GM21723 (cell line): Measurements from ENCODE around the gene ABLIM1.

ENCODE experiments used
- ATAC-seq: cut with Tn5 transposase; IDR thresholded peaks from one replicate; pipeline ENCODE4 v1.9.1; 2021; ENCODE audit warnings: mild to moderate bottlenecking, moderate library complexity; ENCODE audit not compliant: unreplicated experiment

Gene ABLIM1

DNA sequence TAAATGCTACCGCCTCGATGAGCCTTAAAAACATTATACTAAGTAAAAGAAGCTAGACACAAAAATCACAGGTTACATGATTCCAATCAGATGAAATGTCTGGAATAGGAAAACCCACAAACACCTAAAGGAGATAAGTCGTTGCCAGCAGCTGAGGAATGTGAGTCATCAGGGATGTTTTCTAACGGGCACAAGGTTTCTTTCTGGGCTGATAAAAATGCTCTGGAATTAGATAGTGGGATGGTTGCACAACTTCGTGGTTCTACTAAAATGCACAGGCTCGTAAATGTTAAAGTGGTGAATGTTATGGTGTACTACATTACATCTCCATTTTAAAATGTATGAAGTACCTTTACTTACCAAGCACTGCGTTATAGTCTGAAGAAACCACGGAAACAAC lies 9.7 kb downstream of the ABLIM1 start:
- no peak for ATAC-seq

DNA sequence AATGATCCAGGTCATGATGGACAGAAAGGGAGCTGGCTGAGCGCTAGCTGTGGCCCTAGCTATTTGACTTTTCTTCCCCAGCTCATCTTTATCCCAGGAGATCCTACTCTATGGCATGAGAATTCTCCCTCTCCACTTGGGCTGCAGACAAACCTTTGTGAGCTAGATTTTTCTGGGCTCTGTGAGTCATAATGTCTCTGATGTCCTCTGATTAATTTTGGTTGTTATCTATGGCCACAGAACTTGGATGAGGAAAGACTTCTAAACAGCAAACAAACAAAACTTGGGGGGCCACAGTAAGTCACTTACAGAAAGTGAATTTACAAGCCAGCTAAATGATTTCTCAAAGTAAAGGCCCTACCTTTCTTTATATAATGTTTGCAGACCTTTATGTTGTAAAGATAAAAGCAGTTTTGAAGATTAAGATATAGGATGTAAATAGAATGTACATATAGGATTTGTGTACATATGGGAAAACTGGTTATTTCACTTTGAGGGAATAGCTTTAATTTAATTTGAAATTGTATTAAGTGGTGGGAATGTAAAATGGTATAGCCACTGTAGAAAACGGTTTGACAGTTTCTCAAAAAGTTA lies 10.4 kb downstream of the ABLIM1 start:
- ATAC-seq, result no peak

DNA sequence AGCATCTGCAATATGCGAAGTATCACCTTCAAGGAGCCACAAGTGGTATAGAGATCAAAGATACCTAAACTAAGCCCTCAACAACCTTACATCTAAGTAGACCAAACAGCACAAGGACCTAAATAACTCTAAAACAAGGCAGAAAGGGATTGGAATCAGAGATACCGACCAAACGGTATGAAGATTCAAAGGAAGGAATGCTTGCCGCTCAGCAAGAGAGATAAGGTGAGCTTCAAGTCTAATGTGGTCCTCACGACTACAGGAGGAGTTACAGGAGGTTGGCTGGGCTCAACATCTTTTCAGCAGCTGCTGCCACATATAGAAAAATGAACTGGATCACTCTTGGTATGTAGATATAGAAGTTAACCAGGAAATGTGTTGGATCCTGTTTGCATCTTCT lies 11.6 kb downstream of the ABLIM1 start:
- no peak for ATAC-seq

DNA sequence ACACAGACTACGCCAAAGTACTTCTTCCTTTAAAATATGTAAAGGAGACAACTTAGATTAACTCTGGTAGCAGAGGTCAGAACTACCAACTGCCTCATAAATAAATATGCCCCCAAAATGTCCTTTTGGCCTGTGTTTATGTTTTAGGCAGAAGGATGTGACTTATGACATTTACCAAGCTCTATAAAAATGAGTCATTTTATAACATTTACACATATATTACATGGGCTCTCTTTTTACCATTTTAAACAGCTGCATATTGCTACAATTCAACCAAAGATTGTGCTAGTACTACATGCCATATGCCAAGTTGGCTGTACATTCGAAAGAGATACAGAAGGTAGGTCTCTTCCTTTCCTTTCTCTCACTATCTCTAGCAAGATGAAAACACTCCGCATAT lies 12.4 kb downstream of the ABLIM1 start:
- ATAC-seq, result no peak

DNA sequence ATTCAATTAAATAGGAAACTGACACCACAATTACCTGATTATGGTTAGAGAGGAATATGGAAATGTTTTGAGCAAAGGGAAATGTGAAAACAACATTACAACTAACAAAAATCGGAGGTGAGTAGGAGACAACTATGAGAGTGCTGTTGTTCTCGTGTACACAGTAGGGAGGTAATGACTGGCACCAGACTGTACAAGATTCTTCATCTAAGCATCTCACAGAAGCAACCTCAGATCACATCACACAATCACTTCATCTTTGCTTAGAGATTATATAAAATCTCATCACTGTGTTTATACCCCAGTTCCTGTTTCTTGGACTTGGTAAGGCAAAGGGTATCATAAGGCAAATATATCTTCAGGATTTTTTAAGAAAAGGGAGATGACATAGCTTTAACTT lies 14.9 kb downstream of the ABLIM1 start:
- no peak for ATAC-seq

DNA sequence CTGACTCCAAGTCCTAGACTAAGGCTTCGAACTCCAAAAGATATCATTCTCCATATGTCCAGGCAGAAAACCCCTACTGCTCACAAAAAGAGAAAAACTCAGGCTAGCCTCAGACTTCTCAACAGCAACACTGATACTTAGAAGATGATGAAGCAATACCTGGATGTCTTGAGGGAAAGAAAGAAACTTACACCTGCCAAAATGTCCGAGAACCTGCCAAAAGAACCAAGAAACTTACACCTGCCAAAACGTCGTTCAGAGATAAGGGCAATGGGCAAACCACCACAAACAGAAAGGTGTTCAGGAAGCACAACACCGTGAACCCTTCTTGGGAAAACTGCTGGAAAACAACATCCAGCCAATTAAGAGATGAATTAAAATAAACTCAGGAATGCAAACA lies 15.3 kb downstream of the ABLIM1 start:
- no peak for ATAC-seq

DNA sequence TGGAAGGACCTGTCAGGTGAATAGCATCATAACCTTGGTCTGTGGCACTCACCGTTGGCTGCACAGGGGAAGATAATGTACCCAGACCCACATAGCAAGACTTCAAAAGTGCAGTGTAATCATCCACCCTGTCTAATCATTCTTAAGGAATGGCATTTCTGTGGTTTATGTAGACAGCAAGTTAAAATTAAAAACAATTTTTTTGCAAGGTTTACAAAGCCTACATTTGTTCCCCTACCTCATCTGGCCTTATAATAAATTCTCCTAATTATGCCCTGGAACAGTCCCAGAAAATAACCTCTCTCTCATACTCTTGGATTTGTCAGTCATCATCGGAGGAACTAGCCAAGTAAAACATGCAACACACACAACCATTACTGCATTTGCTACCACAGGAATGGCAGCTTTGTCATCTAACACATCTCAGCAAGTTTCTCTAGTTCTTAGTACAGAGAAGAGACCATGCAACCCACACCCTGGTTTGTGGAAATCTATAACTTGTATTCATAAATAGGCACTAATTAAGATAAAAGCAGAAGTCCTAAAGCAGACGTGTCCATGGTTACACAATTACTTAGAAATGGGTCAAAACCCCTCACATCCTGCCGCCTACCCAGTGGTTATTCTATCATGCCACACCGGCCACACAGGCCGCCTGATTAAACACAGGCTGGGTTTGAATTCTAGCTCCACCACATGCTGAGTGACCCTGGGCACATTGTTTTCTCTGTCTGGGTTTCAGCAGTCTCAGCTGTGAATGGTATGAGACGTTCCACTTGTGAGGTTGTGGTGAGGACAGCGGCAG lies 19.1 kb downstream of the ABLIM1 start:
- ATAC-seq, result no peak

DNA sequence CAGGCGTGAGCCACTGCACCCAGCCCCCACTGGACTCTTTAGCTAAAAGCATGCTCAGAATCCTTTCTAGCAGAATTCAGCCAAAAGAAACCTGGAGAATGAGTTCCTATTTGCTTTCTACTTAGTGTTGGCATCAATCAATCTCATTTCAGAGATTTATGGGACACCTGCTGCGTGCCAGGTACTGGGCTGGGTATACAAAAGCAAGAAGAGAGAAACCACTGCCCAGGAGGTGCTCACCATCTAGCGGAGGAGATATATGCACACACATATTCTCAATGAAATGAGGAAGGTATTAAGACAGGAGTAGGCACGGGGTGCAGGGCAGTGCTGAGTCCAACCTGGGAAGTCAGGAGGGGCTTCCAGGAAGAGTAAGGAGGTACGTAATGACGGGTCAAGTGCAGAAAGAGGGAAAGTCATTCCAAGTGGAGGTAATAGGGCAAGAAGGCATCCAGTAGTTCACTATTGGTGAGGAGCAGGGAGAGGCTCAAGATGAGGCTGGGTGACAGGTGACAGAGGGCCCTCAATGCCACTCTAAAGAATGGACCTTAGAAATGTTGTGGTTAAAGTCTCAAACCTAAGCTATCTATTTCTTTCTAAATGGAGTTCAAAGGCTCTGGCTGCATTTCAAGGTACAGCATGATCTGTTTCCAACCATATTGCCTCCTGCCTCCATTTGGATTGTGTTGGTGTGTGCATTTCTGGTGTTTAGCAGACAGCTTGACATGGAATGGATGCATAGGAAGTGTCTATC lies 22.1 kb downstream of the ABLIM1 start:
- no peak for ATAC-seq

DNA sequence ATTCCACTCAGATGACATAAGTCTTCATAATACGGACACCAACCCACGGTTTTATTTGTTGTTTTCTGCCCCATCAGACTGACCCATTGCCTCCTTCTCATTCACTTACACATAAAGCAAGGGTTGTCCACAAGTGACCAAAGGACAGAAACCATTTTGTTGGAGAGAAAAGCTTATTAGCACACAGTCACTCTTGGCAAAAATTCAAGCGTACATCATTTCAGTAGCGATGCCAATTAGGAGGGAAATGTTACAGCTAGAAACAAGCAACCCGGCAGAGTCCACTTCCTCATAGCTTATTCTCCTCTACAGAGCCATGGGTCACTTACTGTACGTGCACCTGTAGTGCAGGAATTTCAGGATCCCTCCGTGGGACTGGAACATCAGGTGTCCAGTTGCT lies 23.0 kb downstream of the ABLIM1 start:
- no peak for ATAC-seq

DNA sequence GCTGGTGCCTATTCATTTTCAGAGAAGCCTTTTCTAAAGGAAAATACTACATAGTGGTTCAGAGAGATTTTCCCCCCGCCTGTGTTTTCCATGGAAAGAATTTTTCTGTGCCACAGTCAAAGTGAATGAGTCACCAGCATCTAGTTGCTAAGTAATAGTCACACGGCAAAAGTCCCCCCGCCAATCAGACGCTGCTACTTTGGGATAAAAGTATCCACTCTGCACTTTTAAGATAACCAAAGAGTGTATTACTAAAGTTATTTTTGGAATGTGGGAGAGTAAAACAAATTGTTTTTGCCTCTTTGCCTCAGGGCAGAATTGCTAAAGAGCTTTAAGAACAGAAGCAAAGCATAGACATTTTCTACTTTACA lies 23.5 kb downstream of the ABLIM1 start:
- ATAC-seq, result no peak

DNA sequence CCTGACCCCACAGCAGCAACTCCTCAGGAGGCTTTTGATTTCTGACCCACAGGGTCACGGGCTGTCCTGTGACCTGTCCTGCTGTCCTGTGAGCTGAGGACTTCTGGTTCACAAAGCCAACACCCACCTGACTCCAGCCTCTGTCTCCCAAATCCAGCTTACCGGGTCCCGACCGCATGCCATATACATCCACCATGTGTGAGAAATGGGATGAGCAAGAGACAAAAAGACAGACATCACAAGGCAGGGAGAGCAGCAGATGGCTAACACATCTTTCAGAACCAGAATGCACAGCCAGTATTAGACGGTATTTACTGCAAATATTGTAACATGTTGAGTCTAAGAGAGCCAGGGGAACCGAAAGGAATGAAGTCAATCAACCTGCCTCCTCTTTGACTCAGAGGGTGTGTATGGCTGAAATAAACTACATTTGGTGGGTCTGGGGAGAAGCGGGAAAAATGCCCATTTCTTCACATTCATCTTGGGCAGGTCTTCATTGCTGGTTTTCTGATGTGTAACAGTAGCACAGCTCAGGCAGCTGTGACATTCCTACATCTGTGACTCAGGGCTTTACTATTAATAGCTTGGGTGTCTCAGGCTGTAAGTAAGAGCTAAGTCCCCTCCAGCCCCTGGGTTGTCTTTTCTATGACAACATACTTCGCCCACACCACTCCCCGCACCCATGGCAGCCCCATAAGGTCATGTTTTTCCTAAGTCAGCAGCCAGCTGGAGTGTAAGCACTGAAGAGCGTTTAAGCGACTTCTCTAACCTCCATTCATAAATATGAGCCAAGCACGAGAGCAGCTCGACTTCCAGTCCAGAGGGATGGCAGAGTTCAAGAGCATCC lies 25.0 kb downstream of the ABLIM1 start:
- no peak for ATAC-seq

DNA sequence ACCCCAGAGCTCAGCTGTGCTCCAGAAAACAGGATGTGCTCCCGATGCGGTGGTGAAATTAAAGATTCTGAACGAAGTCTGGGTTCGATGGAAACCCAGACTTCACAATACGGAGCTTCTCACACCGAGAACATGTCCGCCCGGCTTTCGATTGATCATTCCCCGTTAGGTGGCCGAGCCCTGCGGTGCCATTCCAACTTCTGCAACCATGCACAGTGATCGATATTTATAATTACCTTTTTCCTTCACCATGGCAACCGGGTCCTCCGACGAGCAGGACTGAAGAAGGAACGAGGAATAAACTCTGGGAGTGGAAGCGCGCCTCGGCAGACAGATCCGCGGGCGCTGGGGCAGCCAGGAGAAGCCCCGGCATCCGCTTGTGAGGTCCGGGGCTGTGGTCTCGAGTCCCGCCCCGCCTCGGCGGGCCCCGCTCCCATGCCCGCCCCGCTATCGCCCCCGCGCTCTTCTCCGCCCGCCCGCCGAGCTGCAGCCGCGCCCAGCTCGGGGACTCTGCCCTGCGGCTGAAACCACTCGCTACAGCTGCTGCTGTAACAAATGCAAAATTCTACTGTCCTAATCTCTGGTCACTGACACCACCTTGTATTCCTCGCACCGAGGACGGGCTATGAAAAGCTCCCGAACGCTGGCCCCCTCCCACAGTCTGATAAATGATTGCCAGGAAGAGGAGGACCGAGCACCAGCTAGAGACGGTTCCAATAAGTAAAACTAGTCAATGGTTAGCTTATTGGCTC lies 26.2 kb downstream of the ABLIM1 start:
- ATAC-seq, result peak; percentile 63

DNA sequence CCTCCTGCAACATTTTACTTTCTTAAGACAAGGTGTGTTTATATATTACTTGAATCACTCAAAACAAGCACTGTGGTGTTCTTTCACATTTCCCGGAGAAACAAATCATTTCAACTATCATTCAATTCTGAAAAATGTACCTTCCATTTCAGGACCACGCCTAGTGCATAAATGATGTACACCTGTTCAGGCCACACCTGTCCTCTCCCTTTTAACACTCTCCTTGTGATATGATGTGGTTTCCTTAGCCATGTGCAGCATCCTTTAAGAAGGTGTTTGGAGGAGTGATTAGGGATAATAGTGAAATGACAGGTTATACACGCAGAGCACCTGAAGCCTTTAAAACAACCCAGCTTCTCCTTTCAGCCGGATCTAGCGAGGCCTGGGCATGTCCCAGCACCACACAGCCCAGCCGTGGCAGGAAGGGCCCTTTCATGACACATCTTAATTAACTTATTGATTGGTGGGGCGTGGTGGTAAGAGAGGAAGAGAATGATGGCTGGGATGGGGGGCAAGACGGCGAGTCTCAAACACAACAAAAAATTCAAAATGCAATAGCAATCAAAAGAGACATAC lies 26.9 kb downstream of the ABLIM1 start:
- ATAC-seq, result no peak

DNA sequence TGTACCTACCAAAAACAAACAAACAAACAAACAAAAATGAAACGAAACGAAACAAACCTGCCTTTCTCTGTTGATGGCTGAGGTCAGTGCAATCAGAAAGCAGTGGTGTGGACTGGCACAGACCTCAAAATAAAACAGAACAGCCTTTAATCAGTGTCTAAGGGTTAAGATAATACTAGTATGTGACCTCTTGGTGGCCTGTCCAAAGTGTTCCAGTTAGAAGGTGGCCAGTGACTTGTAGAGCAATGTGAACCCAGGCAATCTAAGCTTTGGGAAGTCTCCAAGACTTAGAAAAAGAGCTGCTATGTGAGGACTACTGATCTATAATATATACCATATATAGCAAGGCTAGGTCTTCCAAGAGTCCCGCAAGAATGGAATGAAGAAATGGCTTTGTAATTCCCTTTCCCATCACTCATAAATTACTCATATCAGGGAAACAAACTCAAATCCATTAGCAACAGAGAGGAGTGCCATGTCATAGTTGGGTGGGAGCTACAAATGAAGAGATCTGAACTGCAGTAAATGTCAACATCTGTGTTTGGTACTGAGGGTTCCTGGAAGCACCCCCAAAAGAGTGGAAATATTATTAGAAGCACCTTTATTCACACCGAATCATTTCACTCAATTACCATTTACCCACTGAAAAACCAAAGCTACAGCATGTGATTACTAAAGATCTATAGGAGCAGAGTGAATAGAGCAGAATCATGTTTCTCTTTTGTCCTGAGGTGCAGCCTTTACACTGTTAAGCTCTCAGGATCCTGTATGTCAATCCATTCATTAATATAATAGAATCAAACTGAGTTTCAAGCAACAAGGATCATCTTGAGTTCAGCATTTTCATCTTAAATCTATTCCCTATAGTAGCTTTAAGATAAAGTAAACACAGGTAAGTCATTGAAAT lies 28.0 kb downstream of the ABLIM1 start:
- no peak for ATAC-seq

DNA sequence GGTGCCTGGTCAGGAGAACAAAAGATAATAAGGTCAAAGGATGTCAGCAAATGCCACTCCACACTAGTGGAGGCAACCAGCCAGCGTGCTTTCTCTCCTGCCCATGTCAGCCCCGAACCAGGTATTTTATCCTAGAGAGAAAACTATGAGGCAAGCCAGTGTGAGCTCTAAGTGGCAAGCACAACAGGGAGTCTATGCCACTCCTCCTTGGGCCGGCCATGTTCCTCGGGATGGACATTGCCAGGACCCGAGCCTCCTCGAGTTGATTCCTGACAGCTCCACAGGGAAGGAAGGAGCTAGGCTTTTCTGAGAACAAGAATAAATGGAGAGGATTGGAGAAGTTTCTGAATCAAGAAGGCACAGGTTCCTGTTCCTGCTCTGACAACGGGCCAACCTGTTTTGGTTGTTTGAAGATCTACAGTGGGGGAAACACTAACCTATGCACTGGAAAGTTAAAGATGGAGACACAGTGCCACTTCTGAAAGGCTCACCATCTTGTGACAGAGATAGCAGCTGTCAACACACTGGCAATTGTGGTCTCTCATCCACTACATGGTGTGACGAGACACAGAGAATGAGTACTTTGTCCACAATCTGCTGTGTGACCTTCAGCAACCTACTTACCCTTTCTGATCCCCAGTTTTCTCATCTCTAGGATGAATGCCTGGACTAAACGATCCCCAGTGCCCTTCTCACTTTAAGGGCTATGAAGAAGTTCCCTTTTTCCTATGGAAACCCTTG lies 28.8 kb downstream of the ABLIM1 start:
- no peak for ATAC-seq

DNA sequence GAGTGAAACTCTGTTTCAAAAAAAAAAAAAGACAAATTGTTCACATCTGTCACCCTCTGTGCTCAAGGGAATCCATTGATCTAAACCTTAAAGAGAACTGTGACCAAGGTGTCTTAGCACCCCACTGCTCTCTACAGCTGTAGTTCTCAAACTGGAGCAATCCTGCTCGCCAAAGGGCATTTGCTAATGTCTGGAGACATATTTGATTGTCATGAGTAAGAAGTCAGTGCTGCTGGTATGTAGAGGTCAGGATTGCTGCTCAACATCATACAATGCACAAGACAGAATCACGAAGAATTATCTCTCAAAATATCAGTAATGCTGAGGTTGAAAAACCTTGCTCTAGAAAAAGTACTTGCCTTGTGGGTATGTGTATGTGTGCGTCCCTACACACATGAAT lies 30.0 kb downstream of the ABLIM1 start:
- ATAC-seq, result no peak

DNA sequence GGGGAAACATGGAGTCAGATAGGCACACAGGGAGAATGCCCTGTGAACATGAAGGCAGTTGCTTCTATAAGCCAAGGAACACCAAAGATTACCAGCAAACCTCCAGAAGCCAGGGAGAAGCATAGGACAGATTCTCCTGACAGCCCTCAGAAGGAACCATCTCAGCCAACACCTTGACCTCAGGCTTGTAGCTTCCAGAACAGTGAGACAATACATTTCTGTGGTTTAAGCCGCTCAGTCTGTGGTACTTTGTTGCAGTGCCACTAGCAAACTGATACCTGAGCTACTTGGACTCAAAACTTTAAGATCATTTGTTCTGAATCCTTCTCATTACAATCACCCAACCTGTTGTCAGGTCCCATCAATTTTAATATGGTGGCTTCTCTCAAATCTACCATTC lies 31.2 kb downstream of the ABLIM1 start:
- ATAC-seq, result no peak

DNA sequence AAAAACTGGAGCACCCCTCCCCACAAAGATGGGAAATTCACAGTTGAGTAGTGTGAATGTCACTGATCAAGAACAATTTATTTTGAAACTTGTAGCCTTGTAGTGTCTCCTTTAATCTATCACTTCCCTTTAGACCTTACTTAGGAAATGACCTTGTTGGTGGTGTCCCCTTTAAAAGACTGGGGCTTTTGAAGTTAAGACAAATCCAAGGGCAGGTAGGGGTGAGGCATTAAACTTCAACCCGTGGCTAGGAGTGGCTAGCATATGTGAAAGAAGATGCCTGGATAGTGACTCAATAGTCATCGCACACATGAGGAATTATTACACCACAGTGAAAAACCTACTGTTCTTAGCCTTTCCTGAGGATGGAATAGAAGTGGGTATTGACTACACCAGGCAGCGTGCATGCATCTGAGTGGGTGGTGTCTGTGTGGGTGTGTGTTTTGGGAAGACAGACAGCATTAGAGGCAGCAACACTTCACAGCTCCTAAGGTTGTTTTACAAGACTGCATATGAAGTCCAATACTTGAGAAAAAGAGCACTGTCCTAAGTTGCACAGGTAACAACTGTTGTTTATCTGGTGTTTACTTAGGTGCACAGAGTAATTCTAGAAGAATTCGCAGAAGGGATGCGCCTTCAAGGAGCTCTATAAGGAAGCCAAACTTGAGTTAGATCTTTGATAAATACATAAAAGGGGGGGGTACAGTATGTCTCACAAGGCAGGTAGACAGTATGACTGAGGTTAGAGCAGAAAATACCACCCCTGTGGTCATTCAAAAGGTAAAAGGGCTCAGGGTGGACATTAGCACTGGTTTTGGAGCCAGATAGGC lies 32.9 kb downstream of the ABLIM1 start:
- ATAC-seq, result no peak
